Stimulated activated CD4-positive, alpha-beta T cell treated with anti-CD3 and anti-CD28 coated beads, Interleukin-4, amount 100 ng/mL, for 24 hours (primary cell): Measurements from ENCODE around the gene THAP5.
A peak's percentile ranks its signal among the peaks of the same experiment; 100 is the strongest.

Source experiments
- DNase-seq: peaks from one replicate; pipeline ENCODE4 v3.0.0-alpha.2; 2020

Gene THAP5

DNA sequence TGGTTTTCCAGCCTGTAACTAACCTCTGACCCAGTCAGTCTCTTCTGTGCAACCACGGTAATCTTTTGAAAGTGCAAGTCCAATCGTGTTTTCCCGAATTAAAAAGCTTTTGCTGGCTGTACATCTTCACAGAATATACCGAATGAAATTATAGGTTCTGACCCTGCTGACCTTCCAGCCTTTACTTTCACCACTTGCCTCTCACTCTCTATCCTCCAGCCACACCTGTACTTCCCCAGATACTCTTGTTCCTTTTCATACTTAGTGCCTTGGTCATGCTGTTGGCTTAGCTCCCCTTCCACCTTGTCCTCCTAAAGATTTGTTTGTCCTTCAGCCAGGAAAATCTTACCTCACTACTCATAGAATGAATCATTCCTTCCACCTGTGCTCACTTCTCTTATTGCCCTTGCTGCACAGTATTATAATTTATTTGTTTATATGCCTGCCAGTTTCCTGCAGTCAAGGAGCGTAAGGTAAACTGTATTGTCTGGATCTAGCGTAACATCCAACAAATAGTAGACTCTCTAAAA, 41.3 kb downstream of the THAP5 start:
- DNase-seq: no peak

DNA sequence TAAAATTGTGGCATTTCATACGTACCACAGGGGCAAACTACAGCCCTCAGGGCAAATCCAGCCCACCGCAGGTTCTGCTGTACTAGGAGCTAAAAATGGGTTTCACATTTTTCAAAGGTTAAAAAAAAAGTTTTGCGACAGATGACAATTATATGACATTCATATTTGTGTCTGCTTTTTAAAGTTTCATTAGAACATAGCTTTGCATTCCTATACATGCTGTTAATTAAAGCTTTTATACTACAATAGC, 42.8 kb downstream of the THAP5 start:
- no peak for DNase-seq

DNA sequence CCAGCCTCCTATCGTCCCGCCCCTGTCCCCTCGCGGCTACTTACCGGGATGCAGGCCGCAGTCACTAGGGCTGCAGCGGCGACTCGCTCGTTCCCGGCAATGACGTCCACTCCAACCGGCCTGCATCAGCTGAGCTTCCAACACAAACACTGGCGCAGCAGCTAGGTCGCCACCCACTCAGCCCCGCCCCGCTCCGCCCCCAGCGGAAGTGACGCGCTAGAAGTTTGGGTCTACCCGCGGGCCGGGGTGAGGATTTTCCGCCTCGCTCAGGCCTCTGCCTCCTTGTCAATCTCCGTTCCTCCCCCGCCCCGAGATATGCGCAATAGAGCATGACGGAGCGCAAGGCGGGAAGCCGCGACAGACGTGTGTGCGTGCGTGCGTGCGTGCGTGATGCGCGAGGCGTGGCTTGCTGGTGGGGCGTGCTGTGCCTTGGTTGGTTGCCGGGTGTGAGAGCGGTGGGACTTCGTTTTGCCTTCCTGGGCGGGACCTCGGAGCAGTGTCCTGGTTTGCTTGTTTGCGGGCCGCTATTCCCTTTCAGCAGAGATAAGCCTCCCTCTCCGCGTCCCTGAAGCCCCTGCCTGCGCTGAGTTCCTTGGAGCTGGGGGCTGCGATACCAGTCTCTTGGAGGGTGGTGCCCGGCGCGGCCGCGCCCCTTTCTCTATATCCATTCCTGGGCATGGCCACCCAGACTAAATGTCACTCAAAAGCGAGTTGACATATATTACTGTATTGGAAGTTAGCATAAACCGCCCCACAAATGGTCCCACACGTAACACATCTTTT, 43.3 kb downstream of the THAP5 start, which contains the start of gene PNPLA8:
PNPLA8 (minus strand) TSS at position 151 of the 783 bp plus-strand sequence. CDS start 10,644 bp downstream, outside the sequence.
- DNase-seq: peak; percentile 100

DNA sequence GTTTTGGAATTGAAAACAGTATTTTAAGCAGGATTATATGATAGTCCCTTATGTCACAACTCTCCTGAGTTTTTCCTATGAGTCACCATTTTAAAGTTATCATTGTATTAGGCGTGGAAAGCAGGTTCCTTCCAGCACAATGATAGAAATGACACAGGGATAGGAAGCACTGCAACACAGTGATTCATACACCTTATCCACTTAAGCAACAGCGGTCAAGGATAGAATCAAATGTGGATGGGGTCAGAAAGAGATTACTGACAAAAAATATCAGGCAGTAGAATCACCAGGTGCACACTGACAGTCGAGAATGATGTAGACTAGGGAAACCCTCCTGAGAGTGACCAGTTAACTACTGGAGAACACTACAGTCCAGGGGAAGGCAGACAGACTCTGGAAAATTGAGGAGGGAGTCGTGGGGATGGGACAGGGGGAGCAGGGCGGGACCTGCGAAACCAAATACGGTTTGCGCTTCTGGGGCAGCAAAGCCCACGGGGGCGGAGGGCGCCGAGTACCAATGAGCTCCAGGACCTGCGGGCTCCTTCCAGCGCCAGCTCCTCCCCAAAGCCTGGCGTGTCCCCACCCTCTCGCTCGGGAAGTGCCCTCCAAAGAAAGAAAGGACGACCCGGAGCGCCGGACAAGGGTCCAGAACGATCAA, 44.0 kb downstream of the THAP5 start:
- no peak for DNase-seq

DNA sequence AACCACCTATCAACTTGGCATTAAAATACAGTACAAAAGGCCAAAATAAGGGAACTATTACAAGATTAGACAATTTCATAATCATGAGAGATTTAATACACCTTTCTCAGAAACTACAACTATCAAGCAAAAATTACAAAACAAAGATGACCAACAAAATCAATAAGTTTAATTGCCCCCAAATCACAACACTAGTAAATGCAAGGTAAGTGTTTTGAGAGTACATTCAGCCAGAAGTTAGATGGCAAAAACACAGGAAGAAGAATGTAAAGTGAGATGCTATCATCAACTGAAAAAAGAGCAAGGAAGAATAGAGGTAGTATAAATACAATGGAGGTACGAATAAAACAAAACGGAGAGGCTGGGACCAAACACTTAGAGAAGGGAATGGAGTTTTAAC, 46.7 kb downstream of the THAP5 start:
- DNase-seq: no peak

DNA sequence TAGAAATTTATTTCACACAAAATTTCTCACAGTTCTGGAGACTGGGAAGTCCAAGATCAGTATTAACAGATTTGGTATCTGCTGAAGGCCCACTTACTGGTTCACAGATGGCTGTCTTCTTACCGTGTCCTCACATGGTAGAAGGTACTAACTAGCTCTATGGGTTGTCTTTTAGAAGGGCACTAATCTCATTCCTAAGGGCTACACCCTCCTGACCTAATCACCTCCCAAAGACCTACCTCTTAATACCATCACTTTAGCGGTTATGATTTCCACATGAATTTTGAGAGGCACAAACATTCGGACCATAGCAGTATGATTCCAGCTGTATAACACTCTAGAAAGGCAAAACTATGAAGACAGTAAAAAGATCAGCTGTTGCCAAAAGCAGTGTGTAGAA, 51.6 kb downstream of the THAP5 start:
- no peak for DNase-seq

DNA sequence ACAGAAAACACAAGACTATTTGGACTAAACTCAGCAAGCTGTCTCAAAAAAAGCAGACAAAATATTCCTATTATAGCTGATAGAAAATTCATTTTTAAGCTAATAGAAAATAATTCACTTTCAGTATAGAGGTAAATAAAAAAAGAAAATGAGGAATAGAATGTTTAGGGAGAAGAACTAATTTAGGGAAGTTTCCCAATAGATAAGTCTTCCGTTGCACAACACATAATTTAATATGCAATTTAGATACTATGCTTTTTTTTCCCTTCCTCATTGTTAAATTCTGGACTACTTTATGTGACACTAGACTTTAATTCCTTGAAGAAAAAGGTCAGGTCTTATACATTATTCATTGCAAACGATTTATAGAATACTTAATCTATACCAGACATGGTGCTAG, 53.9 kb downstream of the THAP5 start:
- DNase-seq: no peak

DNA sequence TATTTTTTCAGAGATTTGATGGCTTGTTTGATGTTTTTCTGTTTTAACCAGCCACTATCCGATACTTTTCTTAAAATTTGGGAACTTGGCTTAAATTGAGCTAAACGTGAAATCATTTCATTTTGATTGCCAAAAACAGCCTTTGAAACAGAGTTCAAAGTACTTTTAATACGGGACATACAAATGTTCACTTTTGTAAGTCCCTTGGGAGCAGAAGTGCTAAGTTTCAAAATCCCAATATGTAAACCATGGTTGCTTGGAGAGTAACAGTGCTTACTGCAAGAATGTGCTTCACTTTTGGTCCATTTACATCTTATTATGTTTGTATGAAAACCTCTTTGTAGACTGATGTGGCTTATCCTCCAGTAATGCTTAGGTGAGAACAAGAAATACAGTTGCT, 54.5 kb downstream of the THAP5 start:
- no peak for DNase-seq
